Stimulated activated CD4-positive, alpha-beta T cell treated with anti-CD3 and anti-CD28 coated beads, Interleukin-1b, Interleukin-23, amount 100 ng/mL, for 1 hour (primary cell): Measurements from ENCODE around the gene SHISA9.

Source experiments
- DNase-seq, 2 donors: peaks; one replicate each; pipeline ENCODE4 v3.0.0-alpha.2; 2020; ENCODE audit warnings: low read depth in 2 of 2

Gene SHISA9

DNA sequence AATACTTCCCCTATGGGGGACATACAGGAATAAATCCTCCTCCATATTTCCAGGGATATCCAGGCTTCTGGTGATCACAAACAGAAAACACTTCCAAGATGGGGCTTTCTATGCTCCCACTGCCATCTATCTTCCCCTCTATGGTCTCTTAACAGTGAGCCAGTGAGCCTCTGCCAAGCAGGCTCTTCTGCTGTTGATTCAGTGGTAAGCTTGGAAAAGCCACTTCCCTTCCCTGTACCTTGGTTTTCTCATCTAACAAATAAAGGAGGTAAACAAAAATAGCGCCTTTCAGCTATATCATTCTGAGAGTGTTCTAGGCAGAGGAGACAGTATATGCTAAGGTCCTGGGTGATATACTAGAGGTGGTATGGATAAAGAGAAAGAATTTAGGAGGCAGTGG is 368.0 kb downstream of the SHISA9 start:
- DNase-seq, result no peak

DNA sequence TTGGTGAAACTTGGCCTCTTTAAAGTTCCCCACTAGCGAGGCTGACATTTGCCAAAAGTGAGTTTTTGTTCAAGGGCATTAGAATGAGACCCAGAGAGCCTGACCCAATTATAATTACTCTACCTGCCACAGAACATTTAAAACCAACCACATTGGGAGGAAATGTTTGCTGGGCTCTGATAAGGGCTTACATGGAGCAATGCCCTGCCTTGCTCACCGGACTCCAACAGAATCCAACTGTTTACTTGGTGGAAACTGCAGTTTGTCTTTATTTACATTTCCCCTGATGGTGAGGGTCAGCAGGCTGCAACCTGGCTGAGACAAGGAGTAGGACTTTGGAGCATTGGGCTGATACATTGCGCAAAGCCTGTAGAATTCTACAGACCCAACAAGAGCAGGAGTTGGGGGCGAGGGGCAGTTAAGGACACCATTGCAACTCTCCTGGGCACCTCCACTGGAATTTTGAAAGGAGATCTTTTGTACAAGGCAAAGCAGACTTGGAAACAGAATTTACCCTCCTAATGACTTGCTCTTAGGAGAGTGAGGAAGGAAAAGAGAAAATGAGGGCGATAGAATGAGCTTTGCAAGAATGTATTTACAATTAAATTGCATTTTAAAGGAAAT is 368.6 kb downstream of the SHISA9 start:
- no peak for DNase-seq

DNA sequence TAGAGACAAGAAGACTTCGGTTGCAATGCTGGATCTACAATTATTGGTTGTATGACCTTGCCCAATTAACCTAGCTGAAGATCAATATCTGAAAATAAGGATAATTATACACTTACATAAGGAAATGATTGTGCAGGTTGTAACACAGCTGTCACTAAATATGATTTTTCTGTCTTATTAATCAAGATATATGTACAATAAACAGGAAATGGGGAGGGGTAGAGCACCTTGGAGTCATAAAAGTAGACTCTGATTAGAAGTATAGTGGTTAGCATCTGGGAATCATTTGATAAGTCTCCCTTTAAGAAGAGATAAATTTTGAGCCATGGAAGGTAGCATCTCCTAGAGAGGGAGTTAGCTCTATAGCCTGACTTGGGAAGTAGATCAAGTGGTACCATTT is 369.2 kb downstream of the SHISA9 start:
- no peak for DNase-seq

DNA sequence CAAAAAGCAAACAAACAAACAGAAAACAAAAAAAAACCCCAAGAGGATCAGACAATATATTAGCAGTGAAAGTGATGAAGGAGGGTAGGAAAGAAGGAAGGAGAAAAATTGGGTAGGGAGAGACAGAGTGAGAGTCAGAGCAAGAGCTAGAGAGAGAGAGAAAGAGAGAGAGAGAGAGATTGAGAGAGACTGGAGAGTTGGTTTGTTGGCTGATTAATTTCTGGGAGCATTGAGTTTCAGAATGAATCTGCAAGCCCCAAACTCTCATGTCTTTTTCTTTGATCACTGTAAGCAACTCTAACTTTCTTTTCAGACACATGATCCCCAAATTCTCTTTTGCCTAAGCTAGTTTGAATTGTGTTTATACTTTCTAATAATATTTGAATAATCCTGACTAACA is 388.1 kb downstream of the SHISA9 start:
- DNase-seq, result no peak
